NCI-H187 (cell line): ENCODE results near the gene RBBP9.
"Not testable (repeated sequence)": the region's sequence is repeated elsewhere in the genome, so short reads cannot be mapped to it uniquely, and the experiment has no call there.

Source experiments
- DNase-seq, 2 experiments: peaks; one replicate each; lab custom pipeline; 2025; lab: John Stamatoyannopoulos, UW

RBBP9 gene

DNA sequence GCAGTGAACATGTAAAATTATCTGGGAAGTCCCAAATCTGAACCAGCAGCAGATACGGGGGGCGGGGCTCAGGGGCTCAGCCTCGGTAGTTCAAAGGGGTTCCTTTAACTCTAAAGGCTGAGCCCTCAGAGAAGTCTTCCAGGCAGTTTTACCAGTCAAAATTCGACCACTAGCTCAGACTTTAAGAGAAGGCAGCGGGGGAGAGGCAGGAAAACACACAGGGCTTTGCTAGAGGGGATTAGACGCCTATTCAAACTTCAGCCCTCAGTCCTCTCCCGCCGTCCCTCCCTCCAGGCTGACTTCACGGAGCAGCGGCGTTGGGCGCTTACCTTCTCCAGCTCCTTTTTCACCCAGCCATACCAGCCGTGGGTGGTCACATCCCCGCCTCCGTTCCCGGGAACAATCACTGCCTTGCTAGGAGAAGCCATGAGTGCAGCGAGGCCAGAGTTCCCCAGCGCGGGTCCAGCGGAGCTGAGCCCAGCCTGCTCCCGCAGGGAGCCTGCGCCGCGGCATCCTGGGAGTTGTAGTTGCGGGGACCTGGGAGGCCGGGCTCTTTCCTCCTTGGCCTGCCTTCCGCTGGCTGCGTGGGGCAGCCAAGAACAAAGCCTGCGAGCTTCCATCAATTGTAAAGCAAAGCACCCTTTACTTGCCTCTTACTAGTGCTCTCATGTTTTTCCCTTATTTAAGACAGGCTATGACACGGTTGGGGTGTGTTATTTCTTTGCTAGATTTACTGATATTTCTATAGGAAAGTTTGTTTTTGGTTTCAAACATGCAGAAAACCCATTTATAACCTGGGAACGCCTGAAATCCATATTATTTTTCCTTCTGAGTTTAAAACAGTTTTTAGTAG, at the start of gene RBBP9:
Gene RBBP9 (minus strand): TSS at position 486 of the 853 bp plus-strand sequence. CDS start 58 bp downstream, at position 428.
- DNase-seq, result peak in 1 of 2 experiments; percentile 49

DNA sequence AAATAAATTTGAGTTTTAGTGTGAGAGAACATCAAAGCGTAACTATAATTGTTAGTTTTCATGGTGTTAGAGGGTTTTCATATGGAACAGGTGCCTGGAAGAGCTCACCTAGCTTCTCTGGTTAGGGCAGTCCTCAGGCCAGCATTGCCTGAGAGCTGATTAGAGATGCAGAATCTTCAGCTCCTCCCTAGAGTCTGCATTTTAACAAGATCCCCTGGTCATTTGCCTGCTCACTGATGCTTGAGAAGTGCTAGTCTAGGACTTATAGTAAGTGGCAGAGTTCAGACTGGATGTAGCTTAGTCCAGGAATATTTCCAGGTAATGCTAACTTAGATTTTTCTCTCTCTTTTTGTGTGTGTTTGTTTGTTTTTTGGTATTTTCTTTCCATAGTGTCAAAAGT, 48.5 kb upstream of the RBBP9 start:
- DNase-seq, result no peak

DNA sequence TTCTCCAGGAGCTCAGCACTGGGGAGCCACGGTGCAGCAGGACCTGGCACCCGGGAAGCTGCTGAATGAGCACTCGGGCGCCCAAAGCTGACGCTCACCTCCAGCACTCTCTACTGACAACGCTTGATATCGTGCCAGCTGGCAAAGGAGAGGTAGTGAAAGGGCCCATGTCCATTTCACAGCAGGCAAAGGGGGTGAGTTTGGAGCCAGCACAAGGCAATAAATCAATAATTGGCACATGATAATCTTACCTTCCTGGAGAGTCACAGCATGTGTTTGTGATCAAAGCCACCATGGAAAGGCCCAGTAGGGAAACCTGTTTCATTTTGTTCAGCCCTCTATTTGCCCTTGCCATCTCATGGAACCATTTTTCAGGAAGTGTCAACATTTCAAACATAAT, 46.9 kb upstream of the RBBP9 start:
- no peak for DNase-seq

DNA sequence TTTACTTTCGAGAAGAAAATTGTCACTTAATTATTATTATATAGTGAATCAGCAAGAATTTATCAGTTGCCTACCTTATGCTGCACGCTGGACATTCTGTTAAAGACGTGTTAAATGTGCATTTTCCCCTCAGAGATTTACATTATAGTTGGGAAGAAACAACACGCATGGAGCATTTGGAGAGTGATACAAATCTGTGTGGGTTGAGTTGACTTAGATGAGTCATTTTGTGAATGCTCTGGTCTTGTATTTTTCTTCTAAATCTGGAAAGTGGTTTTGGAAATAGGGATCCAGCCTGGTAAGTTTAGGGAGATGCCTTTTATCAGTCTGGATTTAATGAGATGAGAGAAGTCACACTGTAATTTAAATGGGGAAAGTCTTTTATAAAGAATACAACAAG, 46.2 kb upstream of the RBBP9 start:
- DNase-seq, result no peak

DNA sequence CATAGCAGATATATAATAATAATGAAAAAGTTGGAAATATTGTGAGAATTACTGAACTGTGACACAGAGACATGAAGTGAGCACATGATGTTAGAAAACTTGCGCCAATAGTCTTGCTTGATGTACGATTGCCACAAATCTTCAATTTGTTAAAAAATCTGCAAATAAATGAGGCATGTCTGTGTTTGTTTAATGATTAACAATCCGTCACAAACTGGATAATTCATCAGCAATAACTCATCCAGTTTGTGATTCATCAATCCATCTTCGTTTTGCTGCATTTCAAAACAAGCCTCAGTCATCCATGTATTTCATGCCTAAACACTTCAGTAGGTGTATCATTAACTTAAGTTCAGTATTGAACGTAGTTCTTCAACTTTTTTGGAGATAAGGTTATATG, 44.7 kb upstream of the RBBP9 start:
- no peak for DNase-seq

DNA sequence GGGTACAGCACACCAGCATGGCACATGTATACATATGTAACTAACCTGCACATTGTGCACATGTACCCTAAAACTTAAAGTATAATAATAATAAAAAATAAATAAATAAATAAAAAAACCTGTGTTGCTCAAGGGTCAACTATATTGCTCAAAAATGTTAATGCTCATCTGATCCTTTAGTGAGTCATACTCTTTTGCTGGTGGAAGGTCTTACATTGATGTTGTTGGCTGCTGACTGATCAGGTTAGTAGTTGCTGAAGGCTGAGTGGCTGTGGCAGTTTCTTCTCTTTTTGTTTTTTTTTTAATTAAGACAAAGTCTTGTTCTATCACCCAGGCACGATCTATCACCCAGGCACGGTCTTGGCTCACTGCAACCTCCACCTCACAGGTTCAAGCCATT, 40.6 kb upstream of the RBBP9 start:
- DNase-seq, result no peak

DNA sequence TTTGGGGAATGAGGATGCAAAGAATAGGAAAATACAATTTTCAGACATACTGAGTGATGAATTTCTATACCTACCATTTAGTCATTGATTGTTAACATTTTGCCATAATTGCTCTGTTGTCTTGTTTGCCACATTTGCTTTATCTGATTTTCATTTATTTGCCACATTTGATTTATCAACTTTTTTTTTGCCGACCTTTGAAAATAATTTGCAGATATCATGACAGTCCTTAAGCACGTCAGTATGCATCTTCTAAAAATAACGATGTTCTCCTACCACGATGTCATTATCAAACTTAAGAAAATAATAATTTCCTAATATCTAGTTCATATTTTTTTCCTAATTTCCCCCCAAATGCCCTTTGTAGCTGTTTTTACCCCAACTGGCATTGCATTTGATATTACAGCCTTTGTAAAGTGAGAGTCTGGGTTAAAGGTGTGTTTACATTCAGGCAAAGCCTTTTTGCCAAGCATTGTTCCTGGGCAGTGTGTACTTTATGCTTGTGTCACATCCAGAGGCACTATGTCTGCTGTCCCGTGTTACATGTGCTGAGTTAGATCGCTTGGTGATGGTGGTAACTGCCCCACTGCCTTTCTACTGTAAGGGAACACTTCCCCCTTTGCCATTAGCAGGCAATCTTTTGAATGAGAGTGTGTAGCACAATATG, 37.1 kb upstream of the RBBP9 start:
- DNase-seq, result no peak

DNA sequence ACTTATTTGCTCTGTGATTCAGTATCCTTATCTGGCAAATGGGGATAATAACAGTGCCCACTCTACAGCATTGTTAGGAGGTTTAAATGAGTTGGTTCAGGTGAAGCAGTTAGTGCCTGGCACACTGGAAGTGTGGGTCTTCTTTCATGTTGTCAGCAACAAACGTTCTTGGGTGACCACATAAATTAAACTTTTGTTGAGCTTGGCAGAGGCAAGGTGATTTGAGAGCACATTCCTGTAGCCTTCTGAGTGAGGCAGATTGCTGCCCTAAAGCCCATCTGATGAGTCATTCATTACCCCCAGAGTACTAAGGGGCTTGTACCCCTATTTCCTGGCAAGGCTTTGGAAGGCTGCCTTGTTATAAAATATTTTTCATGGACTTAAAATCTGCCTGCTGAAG, 36.5 kb upstream of the RBBP9 start:
- DNase-seq, result no peak

DNA sequence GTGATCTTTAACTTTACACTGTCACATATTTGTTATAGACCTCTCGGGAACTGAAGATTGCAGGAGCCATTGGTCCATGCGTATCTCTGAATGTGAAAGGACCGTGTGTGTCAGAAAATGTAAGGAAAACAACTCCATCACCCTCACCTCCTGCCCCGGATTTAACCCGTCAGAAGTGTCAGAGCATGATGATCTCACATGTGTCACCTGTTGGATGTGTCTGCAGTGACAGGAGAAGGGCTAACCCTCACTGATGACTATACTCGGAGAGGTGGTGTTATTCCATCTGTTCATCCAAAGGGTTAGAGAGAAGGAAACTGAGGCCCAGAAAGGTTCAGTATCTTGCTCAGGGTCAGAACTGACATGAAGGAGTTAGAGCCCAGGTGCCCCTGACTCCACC, 35.6 kb upstream of the RBBP9 start:
- no peak for DNase-seq

DNA sequence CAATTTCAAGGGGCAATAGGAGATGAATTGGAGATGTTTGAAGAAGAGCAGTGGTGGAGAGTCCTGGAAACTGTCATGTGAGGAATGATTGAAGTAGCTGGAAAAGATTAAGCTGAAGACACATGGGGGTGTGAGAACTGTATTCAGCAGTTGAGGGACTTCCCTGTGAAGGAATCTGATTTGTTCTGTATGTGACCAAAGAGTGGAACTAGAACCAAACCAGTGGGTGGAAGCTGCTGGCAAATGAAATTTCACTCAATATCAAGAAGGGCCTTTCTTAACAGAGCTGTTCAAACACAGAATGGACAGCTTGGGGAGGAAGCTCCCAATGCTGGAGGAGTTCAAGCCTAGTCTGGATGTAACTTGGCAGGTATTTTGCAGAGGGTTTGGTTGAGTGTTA, 32.0 kb upstream of the RBBP9 start:
- DNase-seq, result no peak

DNA sequence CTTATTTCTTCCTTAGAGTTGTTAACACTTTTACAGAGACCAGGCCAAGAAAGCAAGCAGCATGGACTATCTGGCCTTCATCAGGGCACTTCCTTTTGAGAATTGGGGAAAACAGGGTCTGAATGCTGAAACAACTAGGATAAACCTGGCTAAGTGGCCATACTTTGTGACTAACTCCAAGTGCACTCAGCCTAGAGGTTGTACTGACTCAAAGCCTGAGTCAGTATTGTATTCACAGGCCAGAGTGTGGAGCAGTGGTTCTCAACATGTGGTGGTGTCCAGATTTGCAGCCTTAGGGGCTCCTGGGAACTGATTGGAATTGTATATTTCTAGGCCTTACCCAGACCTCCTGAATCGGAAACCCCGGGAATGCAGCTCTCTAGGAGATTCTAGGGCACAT, 30.8 kb upstream of the RBBP9 start:
- no peak for DNase-seq

DNA sequence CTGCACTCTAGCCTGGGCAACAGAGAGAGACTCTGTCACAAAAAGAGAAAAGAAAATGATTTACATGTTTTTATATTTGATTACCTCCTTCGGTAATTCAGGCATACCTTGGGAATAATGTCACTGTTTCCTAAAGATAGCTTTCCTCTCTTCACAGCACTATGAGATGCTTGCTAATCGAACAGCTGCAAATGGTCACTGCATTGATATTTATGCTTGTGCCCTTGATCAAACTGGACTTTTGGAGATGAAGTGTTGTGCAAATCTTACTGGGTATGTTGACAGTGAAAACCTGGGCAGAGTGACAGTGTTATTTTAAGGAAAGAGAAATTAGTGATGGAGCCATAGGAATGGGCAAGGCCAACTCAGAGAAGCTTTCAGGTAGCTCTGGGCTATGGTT, 30.3 kb upstream of the RBBP9 start:
- DNase-seq, result no peak

DNA sequence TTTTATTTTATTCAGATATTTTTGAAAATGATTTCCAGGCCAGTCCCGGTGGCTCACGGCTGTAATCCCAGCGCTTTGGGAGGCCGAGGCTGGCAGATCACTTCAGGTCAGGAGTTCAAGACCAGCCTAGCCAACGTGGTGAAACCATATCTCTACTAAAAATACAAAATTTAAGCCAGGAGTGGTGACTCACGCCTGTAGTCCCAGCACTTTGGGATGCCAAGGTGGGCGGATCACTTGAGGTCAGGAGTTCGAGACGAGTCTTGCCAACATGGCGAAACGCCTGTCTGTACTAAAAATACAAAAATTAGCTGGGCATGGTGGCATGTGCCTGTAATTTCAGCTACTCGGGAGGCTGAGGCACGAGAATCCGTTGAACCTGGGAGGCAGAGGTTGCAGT, 29.7 kb upstream of the RBBP9 start:
- DNase-seq, result not testable (repeated sequence)

DNA sequence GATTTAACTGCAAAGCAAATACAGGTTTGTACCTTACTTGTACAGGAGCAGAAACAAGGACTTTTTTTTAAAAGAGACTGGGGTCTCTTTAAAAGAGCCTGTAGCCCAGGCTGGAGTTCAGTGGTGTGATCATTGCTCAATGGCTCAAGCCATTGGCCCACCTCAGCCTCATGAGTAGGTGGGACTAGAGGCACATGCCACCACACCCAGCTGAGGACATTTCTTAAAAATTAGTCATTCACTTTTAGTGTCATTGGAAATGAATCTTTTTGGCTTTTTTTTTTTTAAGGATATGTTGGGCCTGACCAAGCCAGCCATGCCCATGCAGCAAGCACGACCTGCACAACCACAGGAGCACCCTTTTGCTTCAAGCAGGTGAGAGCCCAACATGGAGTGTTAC, 27.6 kb upstream of the RBBP9 start:
- no peak for DNase-seq

DNA sequence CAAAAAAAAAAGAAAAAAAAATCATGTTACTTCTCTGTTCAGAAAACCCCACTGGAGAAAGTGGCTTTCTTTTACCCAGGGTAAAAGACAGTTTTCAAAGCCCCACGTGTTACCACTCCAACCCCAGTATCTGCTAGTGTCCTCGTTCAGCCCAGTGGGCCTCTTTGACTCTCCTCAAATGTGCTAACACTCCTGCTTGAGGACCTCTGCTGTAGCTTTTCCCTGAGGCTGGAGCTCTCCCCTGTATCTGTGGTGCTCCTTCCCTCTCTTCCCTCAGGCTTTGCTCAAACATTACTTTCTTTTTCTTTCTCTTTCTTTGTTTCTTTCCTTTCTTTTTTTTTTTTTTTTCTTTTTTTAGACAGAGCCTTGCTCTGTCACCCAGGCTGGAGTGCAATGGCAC, 26.0 kb upstream of the RBBP9 start:
- no peak for DNase-seq

DNA sequence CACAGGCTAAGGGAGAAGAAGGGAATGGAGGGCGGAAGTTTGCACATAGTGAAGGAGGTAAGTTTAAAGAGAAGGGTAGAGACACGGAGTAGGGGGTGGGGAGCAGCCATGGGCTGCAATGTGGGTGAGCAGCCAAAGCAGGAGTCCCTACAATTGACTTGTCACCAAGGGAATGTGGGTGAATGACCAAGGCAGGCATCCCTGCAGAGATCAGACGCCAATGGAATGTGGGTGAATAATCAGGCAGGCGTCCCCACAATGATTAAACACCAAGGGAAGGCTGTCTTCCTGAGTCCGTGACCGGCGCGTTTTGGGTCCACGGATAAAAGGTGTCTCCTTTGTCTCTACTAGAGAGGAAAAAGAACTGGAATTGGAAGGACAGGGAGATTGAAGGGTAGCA, 25.0 kb upstream of the RBBP9 start:
- DNase-seq, result not testable (repeated sequence)

DNA sequence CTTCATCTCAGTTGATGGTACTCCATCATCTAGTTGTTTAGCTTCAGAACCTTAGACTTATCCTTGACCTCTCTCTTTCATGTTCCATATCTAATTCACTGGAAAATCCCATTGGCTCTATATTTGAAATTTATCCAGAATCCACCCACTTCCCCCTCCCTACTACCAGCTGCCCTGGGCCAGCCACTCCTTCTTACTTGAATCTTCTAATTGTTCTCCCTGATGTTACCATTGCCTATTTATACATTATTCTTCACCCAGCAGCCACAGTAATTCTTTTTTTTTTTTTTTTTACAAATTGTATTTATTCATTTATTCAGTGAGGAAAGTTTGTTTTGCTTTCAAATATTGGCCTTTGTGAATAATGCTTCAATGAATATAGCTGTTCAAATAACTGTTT, 18.9 kb upstream of the RBBP9 start:
- DNase-seq, result no peak

DNA sequence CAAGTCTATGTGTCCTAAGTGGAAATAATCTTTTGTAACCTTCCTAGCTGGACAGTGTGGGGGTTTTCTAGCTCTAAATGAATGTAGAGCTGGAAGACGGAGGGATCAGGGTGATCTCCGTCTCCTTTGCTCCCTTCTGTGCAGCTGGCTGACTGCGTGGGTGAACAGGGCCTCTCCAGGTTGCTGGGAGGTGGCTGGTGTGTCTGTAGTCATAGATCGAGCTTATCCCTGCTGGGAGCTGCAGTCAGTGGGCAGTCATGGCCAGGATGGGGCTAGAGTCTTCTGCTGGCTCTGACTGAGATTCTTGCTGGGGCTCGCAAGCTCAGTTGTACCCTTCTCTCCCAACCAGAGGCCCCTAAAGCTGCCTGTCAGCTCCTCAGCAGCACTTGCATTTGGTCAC, 17.1 kb upstream of the RBBP9 start:
- no peak for DNase-seq

DNA sequence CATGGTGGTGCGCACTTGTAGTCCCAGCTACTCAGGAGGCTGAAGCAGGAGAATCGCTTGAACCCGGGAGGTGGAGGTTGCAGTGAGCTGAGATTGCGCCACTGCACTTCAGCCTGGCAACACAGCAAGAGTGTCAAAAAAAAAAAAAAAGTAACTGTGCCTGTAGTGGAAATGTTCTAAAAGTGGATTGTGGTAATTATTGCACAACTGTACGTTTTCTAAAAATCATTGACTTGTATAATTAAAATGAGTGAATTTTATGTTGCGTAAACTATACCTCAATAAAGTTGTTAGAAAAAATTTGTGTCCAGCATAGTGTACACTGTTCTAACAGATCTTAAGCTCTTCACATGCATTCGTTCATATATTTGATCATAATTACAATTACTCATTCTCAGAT, 16.2 kb upstream of the RBBP9 start:
- no peak for DNase-seq

DNA sequence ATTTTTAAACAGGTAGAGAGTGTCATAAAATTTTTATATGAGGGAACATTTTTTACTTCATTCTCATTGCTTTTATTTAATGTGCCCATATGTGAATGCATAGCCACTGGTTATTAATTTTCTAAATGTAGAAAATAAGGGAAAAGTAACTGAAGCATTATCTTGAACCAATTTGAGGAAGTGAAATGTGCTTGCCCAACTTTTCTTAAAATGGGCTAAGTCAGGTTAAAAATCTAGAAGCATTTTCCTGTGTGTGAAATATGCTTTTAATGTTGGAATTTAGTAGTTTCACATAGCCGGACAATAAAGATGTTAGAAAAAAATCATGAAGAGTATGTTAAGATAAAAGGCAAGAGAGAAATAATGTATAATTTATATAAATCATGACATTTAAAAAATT, 14.5 kb upstream of the RBBP9 start:
- DNase-seq, result no peak

DNA sequence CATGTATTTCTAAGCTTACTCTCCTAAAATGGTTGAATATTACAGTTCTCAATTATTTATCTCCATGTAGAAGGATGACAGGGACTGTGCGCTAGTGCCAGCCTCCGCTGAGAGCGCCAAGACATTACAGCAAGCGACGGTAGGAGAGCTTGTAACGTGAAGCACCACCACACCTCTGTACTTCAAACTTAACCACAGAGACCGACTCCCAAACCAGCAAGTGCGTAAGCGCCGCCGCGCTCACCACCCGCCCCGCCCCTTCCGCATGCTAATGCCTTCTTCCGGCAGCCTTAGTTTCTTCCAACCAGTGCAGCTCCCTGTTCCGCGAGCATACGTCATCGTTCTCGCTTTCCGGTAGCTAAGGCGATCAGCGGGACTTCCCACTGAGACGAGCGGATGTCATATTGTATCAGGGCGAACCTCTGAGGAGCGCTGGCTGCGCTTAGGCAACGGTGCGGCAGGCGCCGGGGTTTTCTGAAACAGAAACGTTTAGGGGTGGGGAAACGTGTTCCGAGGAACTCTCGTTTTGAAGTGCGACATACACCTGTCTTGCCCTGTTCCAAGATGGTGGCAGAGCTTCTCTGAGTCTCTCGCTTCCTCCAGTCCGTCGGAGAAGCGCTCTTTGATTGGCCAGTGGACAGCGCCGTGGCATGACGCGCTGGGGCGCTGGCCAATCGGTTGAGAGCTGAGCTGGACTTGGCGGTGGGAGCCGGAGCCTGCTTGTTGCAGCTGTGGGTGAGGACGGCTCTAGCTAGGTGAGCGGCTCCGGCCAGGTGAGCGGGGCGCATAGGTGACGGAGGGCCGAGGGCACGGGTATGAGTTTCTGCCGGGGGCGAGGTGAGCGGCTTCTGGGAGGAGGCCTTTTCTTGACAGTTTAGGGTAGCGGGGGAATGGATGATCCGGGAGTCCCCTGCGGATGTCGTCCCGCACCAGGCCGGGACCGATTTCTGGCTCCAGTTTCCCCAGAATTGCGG, 10.5 kb upstream of the RBBP9 start, which contains the start of gene SEC23B:
Gene SEC23B (plus strand): TSS at position 723 of the 974 bp plus-strand sequence. CDS start 2,896 bp downstream, outside the sequence.
- peak; percentile 88 to 89 for DNase-seq

DNA sequence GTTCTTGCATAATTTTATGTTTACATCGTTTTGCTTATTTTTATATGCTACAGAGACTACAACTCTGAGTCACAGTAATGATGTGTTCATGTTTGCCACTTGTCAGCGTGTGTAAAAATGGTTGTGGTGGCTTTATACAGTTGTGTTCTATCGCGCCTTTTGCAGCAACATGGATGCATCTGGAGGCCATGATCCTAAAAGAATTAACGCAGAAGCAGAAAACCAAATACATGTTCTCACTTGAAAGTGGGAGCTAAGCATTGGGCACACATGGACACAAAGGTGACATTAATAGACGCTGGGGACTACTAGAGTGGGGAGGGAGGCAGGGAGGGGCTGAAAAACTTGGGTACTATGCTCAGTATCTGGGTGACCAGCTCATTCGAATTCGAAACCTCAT, 9.7 kb upstream of the RBBP9 start:
- peak in 1 of 2 experiments; percentile 44 for DNase-seq
